Fibroblast of the aortic adventitia (primary cell): Measurements from ENCODE around the gene SPEF1. TPM values are rescaled to one million over a fixed set of nuclear protein-coding genes. Genes with fewer than 3 reads are reported as not detected.

Experiments
- DNase-seq: peaks from one replicate; pipeline ENCODE4 v3.0.0-alpha.2; 2010; ENCODE audit warnings: low read depth
- H3K4me3 ChIP-seq: 2 replicates; pipeline ENCODE4 v1.5.1; 2011; ENCODE audit warnings: low read depth, mild to moderate bottlenecking, control low read depth, low read length, moderate library complexity
- total RNA-seq: library from RNA; depleted of rRNA; stranded (reverse); fragments of >200 nt; gene quantifications from 2 replicates; pipeline ENCODE4 v1.2.3, GENCODE V29; 2012; ENCODE audit warnings: low replicate concordance
- TF ChIP-seq, protein P1 (sequence below): IDR thresholded peaks from 2 replicates; pipeline ENCODE4 v1.5.1; 2011; ENCODE audit warnings: mild to moderate bottlenecking, low read length, control low read depth, inconsistent platforms; ENCODE audit not compliant: insufficient read depth

Gene SPEF1
- total RNA-seq, 1 donor, result 0.09 TPM

DNA sequence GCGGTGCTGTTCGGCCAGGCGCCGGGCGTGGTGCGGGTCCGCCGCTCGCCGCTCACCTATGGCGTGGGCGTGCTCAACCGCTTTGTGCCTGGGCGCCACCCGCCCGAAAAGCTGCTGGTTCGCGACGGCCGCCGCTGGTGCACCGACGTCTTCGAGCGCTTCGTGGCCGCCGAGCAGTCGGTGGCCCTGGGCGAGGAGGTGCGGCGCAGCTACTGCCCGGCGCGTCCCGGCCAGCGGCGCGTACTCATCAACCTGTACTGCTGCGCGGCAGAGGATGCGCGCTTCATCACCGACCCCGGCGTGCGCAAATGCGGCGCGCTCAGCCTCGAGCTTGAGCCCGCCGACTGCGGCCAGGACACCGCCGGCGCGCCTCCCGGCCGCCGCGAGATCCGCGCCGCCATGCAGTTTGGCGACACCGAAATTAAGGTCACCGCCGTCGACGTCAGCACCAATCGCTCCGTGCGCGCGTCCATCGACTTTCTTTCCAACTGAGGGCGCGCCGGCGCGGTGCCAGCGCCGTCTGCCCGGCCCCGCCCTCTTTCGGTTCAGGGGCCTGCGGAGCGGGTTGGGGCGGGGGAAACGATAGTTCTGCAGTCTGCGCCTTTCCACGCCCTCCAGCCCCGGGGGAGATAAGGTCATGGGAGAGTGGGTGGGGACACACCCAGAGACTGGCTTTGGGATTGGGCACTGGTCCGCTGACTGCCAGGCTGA is 29.4 kb downstream of the SPEF1 start:
- no peak for DNase-seq
- TF ChIP-seq, protein P1, sequence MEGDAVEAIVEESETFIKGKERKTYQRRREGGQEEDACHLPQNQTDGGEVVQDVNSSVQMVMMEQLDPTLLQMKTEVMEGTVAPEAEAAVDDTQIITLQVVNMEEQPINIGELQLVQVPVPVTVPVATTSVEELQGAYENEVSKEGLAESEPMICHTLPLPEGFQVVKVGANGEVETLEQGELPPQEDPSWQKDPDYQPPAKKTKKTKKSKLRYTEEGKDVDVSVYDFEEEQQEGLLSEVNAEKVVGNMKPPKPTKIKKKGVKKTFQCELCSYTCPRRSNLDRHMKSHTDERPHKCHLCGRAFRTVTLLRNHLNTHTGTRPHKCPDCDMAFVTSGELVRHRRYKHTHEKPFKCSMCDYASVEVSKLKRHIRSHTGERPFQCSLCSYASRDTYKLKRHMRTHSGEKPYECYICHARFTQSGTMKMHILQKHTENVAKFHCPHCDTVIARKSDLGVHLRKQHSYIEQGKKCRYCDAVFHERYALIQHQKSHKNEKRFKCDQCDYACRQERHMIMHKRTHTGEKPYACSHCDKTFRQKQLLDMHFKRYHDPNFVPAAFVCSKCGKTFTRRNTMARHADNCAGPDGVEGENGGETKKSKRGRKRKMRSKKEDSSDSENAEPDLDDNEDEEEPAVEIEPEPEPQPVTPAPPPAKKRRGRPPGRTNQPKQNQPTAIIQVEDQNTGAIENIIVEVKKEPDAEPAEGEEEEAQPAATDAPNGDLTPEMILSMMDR, result no peak
- H3K4me3 ChIP-seq, result no peak overlapping the region

DNA sequence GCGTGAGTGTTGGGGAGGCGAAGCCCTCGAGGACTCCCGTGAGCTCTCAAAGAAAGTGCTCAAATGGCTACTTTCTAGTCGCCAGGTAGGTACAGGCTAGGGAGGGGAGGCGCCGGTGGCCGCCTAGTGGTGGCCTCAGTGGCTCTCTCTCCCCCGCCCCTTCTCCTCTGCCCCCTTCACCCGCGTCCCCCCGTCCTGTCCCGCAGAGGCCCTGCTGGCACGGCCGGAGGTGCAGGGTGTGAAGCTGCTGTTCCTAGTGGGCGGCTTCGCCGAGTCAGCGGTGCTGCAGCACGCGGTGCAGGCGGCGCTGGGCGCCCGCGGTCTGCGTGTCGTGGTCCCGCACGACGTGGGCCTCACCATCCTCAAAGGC is 30.0 kb downstream of the SPEF1 start:
- H3K4me3 ChIP-seq, result no peak overlapping the region
- TF ChIP-seq, protein P1, result no peak
- no peak for DNase-seq

DNA sequence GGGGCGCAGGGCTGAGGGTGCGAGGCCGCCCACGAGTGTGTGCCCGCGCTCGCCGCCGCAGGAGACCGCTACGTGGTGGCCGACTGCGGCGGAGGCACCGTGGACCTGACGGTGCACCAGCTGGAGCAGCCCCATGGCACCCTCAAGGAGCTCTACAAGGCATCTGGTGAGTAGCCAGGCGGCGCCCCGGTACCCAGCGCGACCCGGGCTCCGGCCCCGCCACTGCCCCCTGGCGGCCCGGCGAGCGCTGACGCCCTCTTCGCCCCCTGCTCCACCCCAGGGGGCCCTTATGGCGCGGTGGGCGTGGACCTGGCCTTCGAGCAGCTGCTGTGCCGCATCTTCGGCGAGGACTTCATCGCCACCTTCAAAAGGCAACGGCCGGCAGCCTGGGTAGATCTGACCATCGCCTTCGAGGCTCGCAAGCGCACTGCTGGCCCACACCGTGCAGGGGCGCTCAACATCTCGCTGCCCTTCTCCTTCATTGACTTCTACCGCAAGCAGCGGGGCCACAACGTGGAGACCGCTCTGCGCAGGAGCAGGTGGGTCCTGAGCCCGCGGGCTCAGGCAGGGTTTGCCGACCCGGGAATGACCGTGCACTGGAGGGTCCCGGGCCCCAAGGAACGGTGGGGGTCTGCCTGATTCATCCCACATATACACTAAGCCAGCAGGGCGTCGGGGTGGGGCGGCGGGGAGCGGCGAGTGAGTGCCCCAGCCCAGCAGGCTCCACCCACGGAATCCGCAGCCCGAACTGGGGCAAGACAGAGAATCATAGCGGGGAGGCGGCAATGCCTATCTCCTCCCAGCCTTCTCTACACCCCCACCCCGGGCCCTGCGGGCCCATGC is 31.3 kb downstream of the SPEF1 start:
- TF ChIP-seq, protein P1, result no peak
- no peak for DNase-seq
- no peak overlapping the region for H3K4me3 ChIP-seq

DNA sequence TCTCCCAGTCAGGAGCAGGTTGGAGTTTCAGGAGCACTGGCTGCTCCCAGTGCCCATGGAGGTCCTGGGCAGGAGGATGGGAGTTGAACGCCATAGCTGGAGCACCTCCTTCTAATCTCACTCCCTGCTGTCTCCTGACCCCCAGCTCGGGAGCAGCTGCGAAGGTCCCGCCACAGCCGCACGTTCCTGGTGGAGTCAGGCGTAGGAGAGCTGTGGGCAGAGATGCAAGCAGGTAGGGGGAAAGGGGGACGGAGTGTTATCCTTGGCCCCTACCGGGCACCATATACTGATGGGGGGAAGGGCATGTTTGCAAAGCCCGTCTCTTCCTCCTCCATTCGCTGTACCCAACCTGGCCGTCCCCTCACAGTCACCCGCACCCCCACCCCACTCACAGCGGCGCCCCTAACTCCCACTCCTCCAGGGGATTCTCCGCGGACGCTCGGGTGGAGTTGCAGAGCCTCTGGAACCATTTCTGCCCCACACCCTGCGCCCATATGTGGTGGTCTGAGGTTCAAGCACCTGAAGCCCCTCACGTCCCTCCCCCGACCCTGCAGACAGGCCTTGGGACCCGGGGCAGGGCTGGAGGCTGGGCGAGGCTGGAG is 32.1 kb downstream of the SPEF1 start:
- no peak for DNase-seq
- no peak overlapping the region for H3K4me3 ChIP-seq
- TF ChIP-seq, protein P1, result no peak

DNA sequence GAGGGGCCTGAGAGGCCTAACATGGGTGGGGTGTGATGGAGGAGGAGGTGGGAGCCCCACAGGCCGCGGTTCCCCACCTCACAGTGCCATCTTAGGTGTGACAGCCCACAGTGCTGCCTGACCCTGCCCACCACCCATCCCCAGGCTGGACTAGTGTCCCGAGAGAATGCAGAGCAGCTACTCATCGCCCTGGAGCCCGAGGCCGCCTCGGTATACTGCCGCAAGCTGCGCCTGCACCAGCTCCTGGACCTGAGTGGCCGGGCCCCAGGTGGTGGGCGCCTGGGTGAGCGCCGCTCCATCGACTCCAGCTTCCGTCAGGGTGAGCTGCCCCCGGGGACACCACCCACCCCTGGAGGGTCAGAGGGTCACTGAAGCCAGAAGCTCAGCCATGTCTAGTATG is 33.2 kb downstream of the SPEF1 start:
- H3K4me3 ChIP-seq, result no peak overlapping the region
- TF ChIP-seq, protein P1, result no peak
- no peak for DNase-seq

DNA sequence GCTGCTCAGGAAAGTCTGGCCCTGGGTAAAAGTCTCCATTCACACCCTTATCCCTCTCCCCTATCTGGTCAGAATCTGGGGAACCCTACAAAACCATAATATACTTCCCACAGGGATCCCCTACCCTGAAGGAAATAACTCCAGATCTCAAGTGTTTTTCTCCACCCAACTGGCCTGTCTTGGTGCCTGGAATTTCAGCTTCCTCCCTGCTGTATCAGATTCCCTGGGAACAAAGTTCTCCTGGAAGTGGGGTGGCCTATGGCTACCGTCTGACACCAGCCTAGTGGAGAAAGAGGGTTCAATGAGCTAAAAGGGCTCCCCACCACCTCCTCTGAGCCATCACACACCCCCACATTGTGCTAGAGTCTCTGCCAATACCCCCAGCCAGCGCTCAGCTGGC is 33.8 kb downstream of the SPEF1 start:
- H3K4me3 ChIP-seq, result no peak overlapping the region
- DNase-seq, result no peak
- TF ChIP-seq, protein P1, result no peak
